T-helper 9 cell (primary cell): ENCODE results near the gene ZNF813.
"Not testable (repeated sequence)": the region's sequence is repeated elsewhere in the genome, so short reads cannot be mapped to it uniquely, and the experiment has no call there.

Experiments
- DNase-seq: peaks from one replicate; pipeline ENCODE4 v3.0.0-alpha.2; 2020

The ZNF813 gene

GRCh38 chr19:53485046-53486004, 17.8 kb downstream of the ZNF813 start:
- no peak for DNase-seq

- DNase-seq, result no peak
These were observed 24.6 kb downstream of the ZNF813 start for GRCh38 chr19:53492153-53492552.

- not testable (repeated sequence) for DNase-seq
These were observed 29.9 kb downstream of the ZNF813 start for GRCh38 chr19:53497311-53498023.

GRCh38 chr19:53498024-53498395, 30.5 kb downstream of the ZNF813 start:
- not testable (repeated sequence) for DNase-seq

GRCh38 chr19:53503151-53503550, 35.6 kb downstream of the ZNF813 start:
- DNase-seq, result not testable (repeated sequence)

- DNase-seq, result not testable (repeated sequence)
These were observed 36.3 kb downstream of the ZNF813 start for GRCh38 chr19:53503671-53504364.

GRCh38 chr19:53504365-53504703, 36.8 kb downstream of the ZNF813 start:
- not testable (repeated sequence) for DNase-seq

GRCh38 chr19:53504885-53505284, 37.4 kb downstream of the ZNF813 start:
- DNase-seq, result no peak

GRCh38 chr19:53506728-53507127, 39.2 kb downstream of the ZNF813 start:
- DNase-seq, result no peak

- DNase-seq, result no peak
These were observed 40.2 kb downstream of the ZNF813 start for GRCh38 chr19:53507523-53508442.

GRCh38 chr19:53509443-53509842, 41.9 kb downstream of the ZNF813 start:
- DNase-seq, result no peak

- no peak for DNase-seq
These were observed 42.3 kb downstream of the ZNF813 start for GRCh38 chr19:53509845-53510244.

GRCh38 chr19:53511357-53511756, 43.8 kb downstream of the ZNF813 start:
- DNase-seq, result no peak

- DNase-seq, result peak; percentile 25
These were observed 44.4 kb downstream of the ZNF813 start for GRCh38 chr19:53511933-53512374.

- DNase-seq, result not testable (repeated sequence)
These were observed 47.5 kb downstream of the ZNF813 start for GRCh38 chr19:53515047-53515446.

GRCh38 chr19:53517114-53517741, 49.7 kb downstream of the ZNF813 start:
- DNase-seq, result no peak

- no peak for DNase-seq
These were observed 50.6 kb downstream of the ZNF813 start for GRCh38 chr19:53518121-53518520.

GRCh38 chr19:53518716-53519115, 51.2 kb downstream of the ZNF813 start:
- DNase-seq, result no peak

- no peak for DNase-seq
These were observed 51.9 kb downstream of the ZNF813 start for GRCh38 chr19:53519446-53519845.

GRCh38 chr19:53520163-53520546, 52.6 kb downstream of the ZNF813 start:
- no peak for DNase-seq

- peak; percentile 77 for DNase-seq
These were observed 53.2 kb downstream of the ZNF813 start for GRCh38 chr19:53520547-53521372.
